ENCODE results near the gene PLA2G2F. TPM values are rescaled to one million over a fixed set of nuclear protein-coding genes. Genes with fewer than 3 reads are reported as not detected.

Gene PLA2G2F
- total and polyA plus RNA-seq, 2 of the 13 experiments (the other 11 are each of a cell fraction or from before 2014, with no cell fraction given): not detected

GRCh38 chr1:20134995-20135394, 4.1 kb upstream of the PLA2G2F start:
- Histone ChIP-seq H3K4me1 (ENCODE audit: insufficient read depth, low read length) (no peaks in the 10 kb centered on the region), H3K4me2 (ENCODE audit: low read depth, low read length) (no peak overlapping the region), H2AFZ (ENCODE audit: low read length) (no peak overlapping the region), H3K9me3 (ENCODE audit: low read length) (no peaks in the 10 kb centered on the region), H3K36me3 (replicated peaks in 1 of 2; ENCODE audit: control insufficient read depth in 1 of 2, insufficient read depth in 2 of 2, low read length in 2 of 2) (no peaks in the 10 kb centered on the region), H3K27me3 (ENCODE audit: control insufficient read depth in 1 of 2, insufficient read depth in 2 of 2, low read length in 2 of 2) (0 out of 5 replicates have a peak, but pooled peaks cover 1 to 7% of the 10 kb centered on the region in 2 experiments), H4K20me1 (ENCODE audit: insufficient read depth, low read length) (no peaks in the 10 kb centered on the region), H3K27ac (ENCODE audit: extremely low read length, insufficient read depth, low read length) (no peak overlapping the region), H3K9ac (ENCODE audit: insufficient read depth, low read depth, low read length) (no peak overlapping the region), H3K79me2 (ENCODE audit: insufficient read depth, low read length) (no peaks in the 10 kb centered on the region), H3K4me3 (replicated peaks in 1 of 3; ENCODE audit: insufficient read depth in 1 of 3, low read depth in 2 of 3, low read length in 3 of 3) (no peak overlapping the region)
- intact Hi-C loops (cut with micrococcal nuclease; ENCODE audit: unreplicated experiment): no loop called here
- TF ChIP-seq MAFF (IDR thresholded peaks at IDR 0.05; ENCODE audit: low read depth, low read length) (peak; percentile 34; the same call in 1 of the 2 replicates), FOSL1 (CRISPR knock-in tag; IDR thresholded peaks at IDR 0.05; ENCODE audit: borderline replicate concordance) (no peak), MAFK (conservative IDR thresholded peaks at IDR 0.05 in 1 of 2, IDR thresholded peaks at IDR 0.05 in 1 of 2; ENCODE audit: low read length in 2 of 2) (peak in 1 of 2 experiments; percentile 58; a peak in 2 of 4 replicates)
- 27% methylated on average over 3 of the region's 3 CpGs for WGBS (ENCODE audit: low lambda C conversion rate)
- DNase-seq (ENCODE audit: low spot score) (no peak), ATAC-seq (no peak), FAIRE-seq (no peak)
- POLR2A ChIA-PET: no interaction called here
- CTCF ChIA-PET (ENCODE audit: low intra/inter-chr PET ratio, low total read pairs): no interaction called here
- in situ Hi-C loops (cut with HindIII; ENCODE audit: extremely low pct_ligation_motif_present, low pct_unique_long_range_greater_than_20kb): no loop called here
- no TSS peak for BruUV-seq (replicated peaks)

- no peak overlapping the region for H3K9ac ChIP-seq (ENCODE audit: insufficient read depth, low read depth, low read length)
- WGBS (ENCODE audit: low lambda C conversion rate): 65% methylated on average over 3 of the region's 3 CpGs
- ChIA-PET CTCF (ENCODE audit: low intra/inter-chr PET ratio, low total read pairs) (no interaction called here), POLR2A (no interaction called here)
- BruUV-seq (replicated peaks): no TSS peak
- TF ChIP-seq ZNF639 (CRISPR knock-in tag; conservative IDR thresholded peaks at IDR 0.05): no peak
- no peak for TF ChIP-seq NFYB (CRISPR knock-in tag; IDR thresholded peaks at IDR 0.05)
- TF ChIP-seq ZFP82 (CRISPR knock-in tag; IDR thresholded peaks at IDR 0.05; ENCODE audit: borderline replicate concordance): no peak
- TF ChIP-seq THRA (CRISPR knock-in tag; IDR thresholded peaks at IDR 0.05; ENCODE audit: borderline replicate concordance): no peak
- no peak for TF ChIP-seq PRDM10 (CRISPR knock-in tag; IDR thresholded peaks at IDR 0.05; ENCODE audit: low read depth)
- TF ChIP-seq IKZF4 (CRISPR knock-in tag; IDR thresholded peaks at IDR 0.05; ENCODE audit: borderline replicate concordance, low read depth, not compliant biosample characterization): no peak
- no peak for TF ChIP-seq NFE2 (CRISPR knock-in tag; IDR thresholded peaks at IDR 0.05)
- no peak for TF ChIP-seq NRL (CRISPR knock-in tag; IDR thresholded peaks at IDR 0.05; ENCODE audit: borderline replicate concordance)
- no peak for TF ChIP-seq ATF1 (CRISPR knock-in tag; IDR thresholded peaks at IDR 0.05)
- no peak for TF ChIP-seq ZNF383 (CRISPR knock-in tag; IDR thresholded peaks at IDR 0.05; ENCODE audit: borderline replicate concordance)
- no peak overlapping the region for H3K4me2 ChIP-seq (ENCODE audit: low read depth, low read length)
- H3K79me2 ChIP-seq (ENCODE audit: insufficient read depth, low read length): no peaks in the 10 kb centered on the region
- no peak for DNase-seq (ENCODE audit: low spot score)
- ATAC-seq: no peak
- in situ Hi-C loops (cut with HindIII; ENCODE audit: extremely low pct_ligation_motif_present, low pct_unique_long_range_greater_than_20kb) (no loop called here), intact Hi-C loops (cut with micrococcal nuclease; ENCODE audit: unreplicated experiment) (no loop called here)
- no peak overlapping the region for H3K4me3 ChIP-seq (replicated peaks in 1 of 3; ENCODE audit: insufficient read depth in 1 of 3, low read depth in 2 of 3, low read length in 3 of 3)
- no peak for FAIRE-seq
- no peaks in the 10 kb centered on the region for H3K4me1 ChIP-seq (ENCODE audit: insufficient read depth, low read length)
- H3K27ac ChIP-seq (ENCODE audit: extremely low read length, insufficient read depth, low read length): no peak overlapping the region
- H3K36me3 ChIP-seq (replicated peaks in 1 of 2; ENCODE audit: control insufficient read depth in 1 of 2, insufficient read depth in 2 of 2, low read length in 2 of 2): no peaks in the 10 kb centered on the region
- H3K27me3 ChIP-seq (ENCODE audit: control insufficient read depth in 1 of 2, insufficient read depth in 2 of 2, low read length in 2 of 2): 0 out of 5 replicates have a peak, but pooled peaks cover 1 to 9% of the 10 kb centered on the region in 2 experiments
- H3K9me3 ChIP-seq (ENCODE audit: low read length): no peaks in the 10 kb centered on the region
- H4K20me1 ChIP-seq (ENCODE audit: insufficient read depth, low read length): no peaks in the 10 kb centered on the region
- H2AFZ ChIP-seq (ENCODE audit: low read length): no peak overlapping the region
Measured at GRCh38 chr1:20136249-20136648, 2.9 kb upstream of the PLA2G2F start.
